AG10803 (cell line): ENCODE data around the gene TADA2A.
A peak's percentile ranks its signal among the peaks of the same experiment; 100 is the strongest.

ENCODE experiments used
- DNase-seq: peaks from one replicate; pipeline ENCODE4 v3.0.0; 2010; ENCODE audit warnings: low read depth
- H3K4me3 ChIP-seq: 2 replicates; pipeline ENCODE4 v1.5.1; 2011; ENCODE audit warnings: mild to moderate bottlenecking, low read length, control low read depth
- CTCF ChIP-seq: conservative IDR thresholded peaks from 2 replicates; pipeline ENCODE4 v1.5.1; 2011; ENCODE audit warnings: mild to moderate bottlenecking, low read length, control low read depth, inconsistent platforms

The TADA2A gene

GRCh38 chr17:37480427-37480826 is 73.7 kb downstream of the TADA2A start:
- DNase-seq: no peak
- TF ChIP-seq CTCF: no peak
- no peak overlapping the region for H3K4me3 ChIP-seq

GRCh38 chr17:37481001-37481665 is 74.4 kb downstream of the TADA2A start:
- no peak overlapping the region for H3K4me3 ChIP-seq
- peak; percentile 20 for DNase-seq

GRCh38 chr17:37483311-37484039 is 76.8 kb downstream of the TADA2A start:
- DNase-seq: peak; percentile 95
- H3K4me3 ChIP-seq: no peak overlapping the region
- no peak for TF ChIP-seq CTCF

More at GRCh38 chr17:37481001-37481665, 74.4 kb downstream of the TADA2A start:
- no peak for TF ChIP-seq CTCF

GRCh38 chr17:37485938-37486570 is 79.4 kb downstream of the TADA2A start:
- no peak overlapping the region for H3K4me3 ChIP-seq
- TF ChIP-seq CTCF: no peak
- peak; percentile 32 for DNase-seq

GRCh38 chr17:37488009-37488604 is 81.4 kb downstream of the TADA2A start:
- H3K4me3 ChIP-seq: peak overlapping the region; percentile 87
- peak; percentile 98 for DNase-seq

GRCh38 chr17:37488607-37489196 is 82.0 kb downstream of the TADA2A start:
- peak; percentile 95 for DNase-seq
- no peak for TF ChIP-seq CTCF
- peak overlapping the region; percentile 87 for H3K4me3 ChIP-seq

More at GRCh38 chr17:37488009-37488604, 81.4 kb downstream of the TADA2A start:
- no peak for TF ChIP-seq CTCF
